Cerebellar nuclear complex (tissue), 1 donor: Measurements from ENCODE around the gene TTLL8.
A peak's percentile ranks its signal among the peaks of the same experiment; 100 is the strongest.

Source experiments
- DNase-seq, 2 experiments: peaks; one replicate each; lab custom pipeline; 2025; lab: John Stamatoyannopoulos, UW

TTLL8 gene

DNA sequence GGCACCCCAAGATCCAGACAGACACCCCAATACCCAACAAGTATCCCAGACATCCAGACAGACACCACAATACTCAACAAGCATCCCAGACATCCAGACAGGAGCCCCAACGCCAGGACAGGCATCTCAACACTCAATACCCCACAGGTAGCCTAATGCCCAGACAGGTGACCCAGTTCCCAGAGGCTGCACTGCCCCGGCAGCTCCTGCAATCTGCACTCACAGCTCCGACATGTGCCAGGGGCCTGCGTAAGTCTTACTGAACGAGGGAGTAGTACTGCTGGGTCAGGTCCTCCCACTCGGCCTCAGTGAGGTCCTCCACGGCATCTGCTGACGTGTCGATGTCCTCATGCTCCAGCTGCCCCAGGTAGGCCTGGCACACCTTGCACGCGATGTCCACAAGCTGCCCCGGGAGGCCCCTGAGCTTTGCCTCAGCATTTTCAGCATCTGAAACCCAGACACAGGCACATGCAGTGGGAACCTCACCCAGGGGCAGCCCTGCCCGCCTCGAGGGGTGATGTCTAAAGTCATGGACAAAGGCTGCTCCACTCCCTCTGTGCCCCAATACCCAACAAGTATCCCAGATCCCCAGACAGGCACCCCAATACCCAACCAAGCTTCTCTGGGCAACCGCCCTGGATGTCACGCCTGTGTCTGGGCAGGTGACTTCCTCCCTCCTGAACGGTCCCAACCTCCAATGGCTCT is 16.6 kb downstream of the TTLL8 start:
- no peak for DNase-seq

DNA sequence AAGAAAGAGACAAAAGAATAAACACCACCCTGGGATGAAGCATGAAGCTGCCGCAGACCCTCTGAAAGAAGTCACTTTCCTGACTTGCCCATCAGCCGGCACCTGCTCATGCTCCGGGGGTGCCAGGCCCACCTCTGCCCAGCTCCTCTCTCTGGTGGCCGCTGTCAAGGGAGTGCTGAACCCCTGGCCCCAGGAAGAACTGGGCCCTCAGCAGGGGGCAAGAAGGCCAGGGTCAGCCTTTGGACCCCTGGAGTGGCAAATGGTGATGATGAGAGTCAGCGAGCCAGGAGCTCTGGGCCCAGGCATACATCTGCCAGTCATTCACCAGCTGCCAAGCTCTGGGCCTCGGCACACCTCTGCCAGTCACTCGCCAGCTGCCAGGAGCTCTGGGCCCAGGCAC is 17.4 kb downstream of the TTLL8 start:
- DNase-seq, result no peak

DNA sequence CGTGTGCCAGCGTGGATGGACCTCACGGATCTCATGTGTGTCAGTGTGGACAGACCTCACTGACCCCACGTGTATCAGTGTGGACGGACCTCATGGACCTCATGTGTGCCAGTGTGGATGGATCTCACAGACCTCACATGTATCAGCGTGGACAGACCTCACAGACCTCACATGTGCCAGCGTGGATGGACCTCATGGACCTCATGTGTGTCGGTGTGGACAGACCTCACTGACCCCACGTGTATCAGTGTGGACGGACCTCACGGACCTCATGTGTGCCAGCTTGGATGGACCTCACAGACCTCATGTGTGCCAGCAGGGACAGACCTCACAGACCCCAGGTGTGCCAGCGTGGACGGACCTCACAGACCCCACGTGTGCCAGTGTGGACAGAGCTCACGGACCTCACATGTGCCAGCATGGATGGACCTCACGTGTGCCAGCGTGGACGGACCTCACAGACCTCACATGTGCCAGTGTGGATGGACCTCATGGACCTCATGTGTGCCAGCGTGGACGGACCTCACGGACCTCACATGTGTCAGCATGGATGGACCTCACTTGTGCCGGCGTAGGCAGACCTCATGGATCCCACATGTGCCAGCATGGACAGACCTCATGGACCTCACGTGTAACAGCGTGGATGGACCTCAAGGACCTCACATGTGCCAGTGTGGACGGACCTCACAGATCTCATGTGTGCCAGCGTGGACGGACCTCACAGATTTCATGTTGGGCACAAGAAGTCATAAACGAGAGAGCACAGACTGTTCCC is 18.2 kb downstream of the TTLL8 start:
- DNase-seq, result no peak

GRCh38 chr22:50035976-50036724 is 21.9 kb downstream of the TTLL8 start:
- DNase-seq, result no peak

DNA sequence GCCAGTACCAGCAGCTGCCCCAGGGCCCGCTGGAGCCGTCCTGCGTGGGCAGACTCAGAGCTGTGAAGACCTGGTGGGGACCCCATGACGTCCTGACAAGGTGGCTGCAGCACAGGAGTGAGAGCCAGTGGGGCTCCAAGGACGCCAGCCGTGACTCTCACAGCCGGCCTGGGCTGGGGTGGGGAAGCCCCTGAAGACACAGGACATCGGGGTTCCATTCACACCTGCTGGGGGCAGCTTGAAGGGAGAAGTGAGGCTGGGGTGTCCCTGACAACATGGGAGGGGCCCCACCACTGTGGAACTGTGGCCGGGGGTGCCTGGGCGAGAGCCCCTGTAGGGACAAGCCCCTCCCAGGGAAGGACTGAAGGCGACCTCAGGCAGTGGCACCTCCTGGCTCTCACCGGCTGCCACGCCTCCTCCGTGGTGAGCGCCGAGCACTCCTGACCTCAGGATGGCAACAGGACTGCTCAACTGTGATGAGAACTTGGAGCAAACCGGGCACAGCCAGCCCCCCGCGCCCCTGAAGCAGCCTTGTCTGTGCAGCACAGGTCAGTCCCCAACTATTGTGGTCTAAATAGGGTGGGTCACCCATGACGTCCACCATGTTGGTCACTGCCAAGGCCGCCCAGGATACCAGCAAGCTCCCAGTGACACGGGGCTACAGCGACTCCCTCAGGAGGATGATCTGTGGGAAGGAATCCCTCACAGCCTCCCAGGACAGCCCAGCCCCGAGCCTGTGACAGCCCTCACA is 22.8 kb downstream of the TTLL8 start:
- no peak for DNase-seq

GRCh38 chr22:50034126-50035081 is 23.7 kb downstream of the TTLL8 start:
- no peak for DNase-seq

GRCh38 chr22:50032941-50033601 is 25.0 kb downstream of the TTLL8 start:
- no peak for DNase-seq

DNA sequence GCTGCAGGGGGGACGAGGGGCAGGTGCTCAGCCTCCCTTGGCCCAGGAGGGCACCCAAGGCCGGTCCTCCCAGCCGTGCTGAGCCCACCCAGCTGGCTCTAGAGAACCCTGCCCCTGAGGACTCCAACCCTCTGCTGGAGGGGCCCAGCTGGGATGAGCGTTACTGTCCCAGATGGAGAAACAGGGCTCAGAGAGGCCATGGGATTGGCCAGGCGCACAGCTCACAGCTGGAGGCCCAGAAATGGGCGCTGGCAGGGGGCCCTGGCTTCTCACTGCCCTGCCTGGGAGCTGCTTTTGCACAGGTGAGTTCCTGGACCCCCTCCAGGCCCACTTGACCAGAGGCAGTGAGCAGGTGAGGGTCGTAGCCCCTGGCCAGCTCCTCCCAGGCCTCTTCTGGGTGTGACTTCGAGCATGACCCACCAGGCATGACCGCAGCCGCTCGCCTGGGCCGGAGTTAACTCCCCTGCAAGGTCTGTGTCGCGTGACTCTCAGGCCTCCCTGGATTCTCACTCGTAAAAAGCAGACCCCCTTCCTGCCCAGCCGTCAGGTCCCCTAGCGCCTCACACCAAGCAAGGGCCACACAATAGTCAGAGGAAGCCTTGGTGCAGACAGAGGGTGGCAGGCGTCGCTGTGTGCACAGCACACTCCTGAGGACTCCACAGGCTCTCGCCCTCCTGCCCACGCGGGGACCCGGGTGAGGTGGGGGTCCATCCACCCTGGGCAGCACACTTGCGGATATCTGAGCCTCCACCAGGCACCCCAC is 25.8 kb downstream of the TTLL8 start:
- DNase-seq, result no peak

- no peak for DNase-seq
Observed at GRCh38 chr22:50031189-50032091, 26.7 kb downstream of the TTLL8 start.

DNA sequence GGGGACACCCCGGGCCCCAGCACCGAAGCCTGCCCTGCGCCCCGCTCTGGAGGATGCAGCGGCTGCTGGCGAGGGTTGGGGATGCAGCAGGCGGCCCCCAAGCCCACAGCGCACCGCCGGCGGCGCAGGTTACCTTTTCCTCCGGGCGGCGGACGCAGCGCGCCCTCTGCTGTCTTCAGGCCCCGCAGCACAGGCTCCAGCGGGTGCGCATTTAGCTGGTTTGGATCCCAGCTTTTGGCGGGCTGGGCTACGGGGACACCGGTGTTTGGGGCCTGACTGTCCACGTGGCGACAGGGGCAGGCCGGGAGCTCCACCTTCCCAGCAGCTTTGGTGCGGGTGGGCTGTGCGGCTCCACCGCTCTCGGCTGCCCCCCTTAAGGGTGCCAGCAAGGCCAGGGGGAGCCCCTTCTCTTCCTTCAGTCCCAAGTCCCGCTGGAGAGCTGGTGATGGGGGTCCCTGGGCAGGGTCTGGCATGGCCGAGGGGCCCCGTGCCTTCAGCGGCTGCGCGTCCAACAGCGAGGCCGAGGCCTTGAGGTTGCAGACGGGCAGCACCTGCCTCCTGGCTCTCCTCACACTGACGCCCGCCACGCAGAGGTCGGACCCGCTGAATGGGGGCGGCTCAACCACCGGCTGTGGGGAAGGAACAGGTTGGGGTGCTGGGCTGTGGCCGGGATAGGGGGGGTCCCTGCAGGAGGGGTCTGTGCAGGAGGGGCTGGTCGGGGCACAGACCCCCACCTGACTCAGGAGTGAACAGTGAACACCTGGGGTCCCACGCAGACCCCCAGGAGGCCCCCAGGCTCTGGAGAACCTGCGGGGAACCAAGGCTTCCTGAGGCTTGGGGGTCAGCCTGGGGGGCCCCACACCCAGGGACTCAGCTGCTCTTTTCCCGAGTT is 27.6 kb downstream of the TTLL8 start:
- peak in 1 of 2 experiments; percentile 49 for DNase-seq

GRCh38 chr22:50027639-50028537 is 30.2 kb downstream of the TTLL8 start:
- no peak for DNase-seq

GRCh38 chr22:50025993-50026392 is 32.1 kb downstream of the TTLL8 start:
- DNase-seq, result no peak

GRCh38 chr22:50022171-50022819 is 35.8 kb downstream of the TTLL8 start:
- DNase-seq, result no peak

DNA sequence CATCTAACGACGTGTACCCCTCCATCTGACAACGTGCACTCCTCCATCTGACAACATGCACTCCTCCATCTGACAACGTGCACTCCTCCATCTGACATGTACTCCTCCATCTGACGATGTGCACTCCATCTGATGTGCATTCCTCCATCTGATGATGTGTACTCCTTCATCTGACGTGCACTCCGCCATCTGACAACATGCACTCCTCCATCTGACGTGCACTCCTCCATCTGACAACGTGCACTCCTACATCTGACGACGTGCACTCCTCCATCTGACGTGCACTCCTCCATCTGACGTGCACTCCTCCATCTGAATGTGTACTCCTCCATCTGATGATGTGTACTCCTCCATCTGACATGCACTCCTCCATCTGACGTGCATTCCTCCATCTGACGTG is 37.5 kb downstream of the TTLL8 start:
- no peak for DNase-seq

DNA sequence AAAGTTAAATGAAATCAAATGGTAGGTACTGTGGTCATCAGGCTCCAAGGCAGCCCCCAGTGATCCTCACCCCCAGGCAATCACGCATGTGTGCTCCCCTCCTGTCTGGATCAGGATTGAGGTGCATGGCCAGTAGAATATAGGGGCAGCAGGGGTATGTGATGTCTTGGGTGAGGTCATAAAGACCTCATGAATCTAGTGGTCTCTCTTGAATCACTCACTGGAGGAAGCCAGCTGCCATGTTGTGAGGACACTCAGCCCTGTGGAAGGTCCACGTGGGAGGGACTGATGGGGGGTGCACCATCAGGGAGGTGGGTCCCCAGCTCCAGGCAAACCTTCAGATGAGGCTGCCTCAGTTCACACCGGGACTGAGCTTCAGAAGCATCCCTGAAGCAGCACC is 38.8 kb downstream of the TTLL8 start:
- no peak for DNase-seq
